Activated T-helper 1 cell treated with anti-CD3 and anti-CD28 coated beads, Interleukin-2, amount 50 U/mL, for 16 hours (primary cell): ENCODE measurements around the gene MLLT3.

Source experiments
- DNase-seq, 2 donors: peaks; one replicate each; pipeline ENCODE4 v3.0.0-alpha.2; 2020; ENCODE audit warnings: low read depth in 1 of 2, low spot score in 1 of 2

Gene MLLT3

GRCh38 chr9:20353931-20354652 lies 268.2 kb downstream of the MLLT3 start:
- DNase-seq: no peak

GRCh38 chr9:20353524-20353923 lies 268.8 kb downstream of the MLLT3 start:
- no peak for DNase-seq

GRCh38 chr9:20352591-20352990 lies 269.7 kb downstream of the MLLT3 start:
- DNase-seq: no peak

GRCh38 chr9:20351715-20352114 lies 270.6 kb downstream of the MLLT3 start:
- DNase-seq: no peak

DNA sequence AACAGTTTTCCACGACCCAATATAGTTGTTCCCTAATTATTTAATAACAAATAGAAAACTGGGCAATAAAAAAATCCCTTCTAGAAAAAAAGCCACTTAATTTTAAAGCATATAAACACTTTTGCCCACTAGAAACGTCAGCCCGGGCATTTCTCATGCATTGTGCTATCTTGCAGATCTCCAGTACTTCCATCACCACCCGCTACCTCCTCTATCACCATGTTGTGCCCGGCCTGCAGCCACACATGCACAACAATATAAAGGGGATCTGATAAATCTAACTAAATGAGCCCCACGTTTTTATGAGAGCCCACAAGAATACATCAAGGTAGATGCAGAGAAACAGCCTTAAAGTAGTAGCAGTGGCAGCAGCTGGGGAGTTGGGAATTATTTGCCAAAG lies 272.7 kb downstream of the MLLT3 start:
- no peak for DNase-seq

DNA sequence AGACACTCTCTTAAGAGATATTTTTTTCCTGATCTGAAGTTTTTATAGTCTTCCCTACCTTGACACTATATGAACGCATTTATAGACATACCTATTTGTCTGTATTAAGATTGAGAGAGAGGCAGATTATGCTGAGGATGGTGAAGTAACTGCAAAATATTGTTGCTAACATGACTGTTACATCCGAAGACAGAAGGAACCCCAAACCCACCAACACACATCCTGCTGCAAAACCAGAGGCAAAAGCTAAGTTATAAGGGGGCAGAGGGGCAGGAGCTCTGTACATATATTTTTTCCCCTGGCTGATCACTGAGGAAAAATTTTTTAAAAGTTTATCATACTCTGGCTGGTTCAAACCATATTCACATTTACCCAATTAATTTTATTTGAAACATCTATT lies 279.0 kb downstream of the MLLT3 start:
- no peak for DNase-seq

DNA sequence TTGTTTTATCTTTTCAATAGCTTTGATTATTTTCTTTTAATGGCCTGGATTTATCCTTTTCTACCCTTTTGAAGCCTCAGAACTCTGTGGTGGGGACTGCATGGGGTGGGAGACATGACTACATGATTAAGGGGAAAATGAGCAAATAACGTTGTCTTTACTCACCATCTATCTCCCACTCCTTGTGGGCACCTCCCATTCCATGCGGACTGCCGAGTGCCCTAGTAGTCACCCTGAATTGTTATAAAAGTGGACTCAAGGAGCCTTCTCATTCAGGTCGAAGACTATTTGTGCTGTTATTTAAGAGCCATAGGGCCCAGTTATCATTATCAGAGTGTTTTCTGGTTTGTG lies 281.8 kb downstream of the MLLT3 start:
- no peak for DNase-seq

- DNase-seq: no peak
Observed at GRCh38 chr9:20335668-20336332, 286.5 kb downstream of the MLLT3 start.

GRCh38 chr9:20333991-20334390 lies 288.3 kb downstream of the MLLT3 start:
- DNase-seq: no peak

- DNase-seq: no peak
Observed at GRCh38 chr9:20331095-20331685, 291.1 kb downstream of the MLLT3 start.

DNA sequence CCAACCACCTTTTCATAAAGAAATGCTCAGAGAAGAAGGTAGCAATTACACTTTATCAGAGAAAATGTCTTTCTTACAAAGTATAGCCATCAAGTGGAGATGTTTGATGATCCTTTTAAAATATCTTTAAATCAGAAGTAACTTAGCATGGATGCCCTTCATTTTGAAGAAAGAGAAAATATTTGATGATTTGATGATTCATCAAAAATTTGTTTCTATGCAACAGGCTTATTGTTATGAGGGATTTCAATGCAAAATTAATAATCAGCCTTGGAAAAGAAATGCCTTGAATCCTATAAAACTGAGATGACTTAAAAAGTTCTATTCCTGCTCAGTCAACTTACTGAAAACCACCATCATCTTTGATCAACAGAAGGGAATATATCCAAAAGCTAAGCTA lies 291.6 kb downstream of the MLLT3 start:
- DNase-seq: no peak

- no peak for DNase-seq
Observed at GRCh38 chr9:20326516-20326915, 295.8 kb downstream of the MLLT3 start.

DNA sequence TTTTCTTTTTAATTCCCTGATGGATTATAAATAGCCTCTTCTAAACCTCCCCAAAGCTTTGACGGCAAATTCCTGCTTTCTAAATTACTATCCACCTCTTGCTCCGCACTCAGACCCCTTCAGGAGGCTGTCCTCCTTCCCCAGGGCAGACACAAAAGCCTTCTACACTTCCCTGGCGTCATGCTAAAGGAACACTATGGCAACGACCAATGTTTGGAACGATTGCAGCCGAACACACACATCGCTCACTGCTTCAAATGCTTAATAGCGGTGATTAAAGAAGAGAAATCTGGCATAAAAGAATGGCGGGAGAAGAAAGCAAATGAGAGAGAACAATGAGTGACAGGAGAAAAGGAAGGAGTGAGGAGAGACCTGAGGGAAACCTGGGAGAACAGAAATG lies 297.3 kb downstream of the MLLT3 start:
- DNase-seq: no peak

- no peak for DNase-seq
Observed at GRCh38 chr9:20322212-20322611, 300.1 kb downstream of the MLLT3 start.

DNA sequence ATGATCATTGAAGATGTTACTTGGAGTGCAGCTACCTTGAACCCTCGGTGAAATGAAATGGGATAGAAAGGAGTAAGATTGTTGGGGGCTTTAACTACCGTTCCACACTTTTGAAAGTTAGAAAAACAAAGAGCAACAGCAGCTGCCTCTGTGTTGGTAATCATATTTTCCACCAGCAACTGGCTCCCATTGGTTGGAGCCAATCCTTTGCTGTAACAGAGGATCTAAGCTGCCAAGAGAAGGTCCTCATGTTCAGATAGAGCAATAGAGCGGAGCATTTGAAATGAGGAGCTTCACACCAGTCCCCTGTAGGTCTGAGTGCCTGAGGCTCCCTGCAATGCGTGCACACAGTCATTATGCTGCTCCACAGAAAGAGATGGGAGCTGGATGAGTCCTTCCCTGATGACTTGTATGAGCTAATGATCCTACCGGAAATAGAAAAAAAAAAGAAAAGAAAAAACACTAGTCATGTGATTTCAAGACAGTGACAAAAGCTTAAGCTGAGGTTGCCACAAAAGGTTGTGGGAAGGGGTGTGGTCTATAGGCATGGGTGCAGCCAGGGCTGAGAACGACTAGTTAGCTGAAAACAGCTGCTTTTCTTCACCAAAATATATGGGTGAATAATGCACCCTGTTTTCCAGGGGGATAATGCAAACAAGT lies 300.7 kb downstream of the MLLT3 start:
- DNase-seq: peak in 1 of 2 donors; percentile 10

- no peak for DNase-seq
Observed at GRCh38 chr9:20320921-20321320, 301.4 kb downstream of the MLLT3 start.

- no peak for DNase-seq
Observed at GRCh38 chr9:20319641-20320337, 302.5 kb downstream of the MLLT3 start.

DNA sequence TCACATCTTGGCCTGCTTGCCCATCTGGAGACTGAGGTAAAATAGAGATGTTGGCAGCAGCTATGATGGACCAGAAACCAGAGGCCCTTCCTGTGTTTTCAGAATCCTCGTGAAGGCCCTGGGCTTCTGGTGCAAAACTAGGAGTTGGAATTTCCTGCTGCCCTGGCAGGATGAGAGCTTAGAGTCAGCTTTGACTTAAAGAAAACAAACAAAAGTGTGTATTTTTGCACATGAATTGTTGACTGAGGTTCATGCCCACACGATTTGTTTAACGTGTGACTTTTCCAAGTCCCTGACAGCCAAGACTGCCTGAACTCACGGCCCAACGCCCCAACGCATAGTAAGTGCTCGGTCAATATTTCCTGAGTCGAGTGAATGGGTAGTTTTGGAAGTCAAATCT lies 303.1 kb downstream of the MLLT3 start:
- no peak for DNase-seq

- no peak for DNase-seq
Observed at GRCh38 chr9:20317701-20318100, 304.6 kb downstream of the MLLT3 start.

DNA sequence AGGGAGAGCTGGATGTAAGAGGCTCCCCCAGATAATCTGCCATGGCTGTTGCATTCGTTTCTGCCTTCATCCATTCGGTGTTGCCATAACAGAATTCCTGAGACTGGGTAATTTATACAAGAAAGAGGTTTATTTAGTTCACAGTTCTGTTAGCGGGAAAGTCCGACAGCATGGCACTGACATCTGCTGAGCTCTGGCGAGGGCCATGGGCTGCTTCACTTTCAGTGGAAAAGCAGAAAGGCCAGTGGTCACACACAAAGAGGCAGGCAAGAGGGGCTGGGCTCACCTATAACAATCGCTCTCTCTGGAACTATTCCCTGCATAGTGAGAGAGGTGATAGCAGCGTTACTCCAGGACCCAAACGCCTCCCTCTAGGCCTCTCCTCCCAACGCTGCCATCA lies 305.9 kb downstream of the MLLT3 start:
- no peak for DNase-seq

DNA sequence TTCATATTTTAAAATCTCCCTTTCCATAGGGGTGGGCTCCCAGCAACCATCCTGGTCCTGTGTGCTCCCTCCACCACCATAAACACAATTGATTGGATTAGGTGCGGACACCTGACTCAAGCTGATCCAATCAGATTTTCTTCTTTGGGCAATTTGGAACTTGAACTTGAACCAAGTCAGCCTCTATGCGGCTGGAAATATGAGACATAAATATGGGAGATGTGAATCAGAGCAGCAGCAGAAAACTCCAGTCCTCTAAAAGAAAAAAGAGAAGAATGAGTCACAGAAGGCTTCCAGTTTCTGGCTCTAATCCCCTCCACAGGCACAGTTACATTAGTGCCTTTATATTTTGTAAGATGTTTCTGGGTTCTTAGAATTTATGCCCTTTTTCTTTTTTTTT lies 306.6 kb downstream of the MLLT3 start:
- DNase-seq: no peak

GRCh38 chr9:20314981-20315380 lies 307.3 kb downstream of the MLLT3 start:
- DNase-seq: no peak
